Type B pancreatic cell (in vitro differentiated cells): ENCODE data around the gene GPR39. TPM values are rescaled to one million over a fixed set of nuclear protein-coding genes. Genes with fewer than 3 reads are reported as not detected.

ENCODE experiments used
- DNase-seq: peaks from one replicate; pipeline ENCODE4 v3.0.0; 2021; ENCODE audit warnings: mixed read lengths; ENCODE audit not compliant: unreplicated experiment; ENCODE audit errors: extremely low spot score
- H3K27ac Mint-ChIP-seq: 2 replicates; pipeline ENCODE4 v1.8.0; 2021; ENCODE audit warnings: mild to moderate bottlenecking, mixed read lengths
- H3K27me3 Mint-ChIP-seq: 2 replicates; pipeline ENCODE4 v1.8.0; 2021; ENCODE audit warnings: mixed read lengths
- H3K36me3 Mint-ChIP-seq: 2 replicates; pipeline ENCODE4 v1.8.0; 2021; ENCODE audit warnings: mixed read lengths
- H3K4me1 Mint-ChIP-seq: one replicate; pipeline ENCODE4 v1.8.0; 2021; ENCODE audit warnings: mixed read lengths; ENCODE audit not compliant: unreplicated experiment
- H3K4me3 Mint-ChIP-seq: 2 replicates; pipeline ENCODE4 v1.8.0; 2021; ENCODE audit warnings: mild to moderate bottlenecking, mixed read lengths
- H3K9me3 Mint-ChIP-seq: 2 replicates; pipeline ENCODE4 v1.8.0; 2021; ENCODE audit warnings: mixed read lengths
- total RNA-seq: library from RNA; stranded (reverse); gene quantifications from 2 replicates; pipeline ENCODE4 v1.2.1, GENCODE V29; 2021; ENCODE audit warnings: low replicate concordance
- TF ChIP-seq, protein P1 (sequence below): fragments of 200-600 bp; sonication (generic); conservative IDR thresholded peaks from 2 replicates; pipeline ENCODE4 v1.5.0; 2021; ENCODE audit warnings: antibody characterized with exemption, mild to moderate bottlenecking

The GPR39 gene
- total RNA-seq, 1 donor from 2014 or later, result 4.1 TPM

DNA sequence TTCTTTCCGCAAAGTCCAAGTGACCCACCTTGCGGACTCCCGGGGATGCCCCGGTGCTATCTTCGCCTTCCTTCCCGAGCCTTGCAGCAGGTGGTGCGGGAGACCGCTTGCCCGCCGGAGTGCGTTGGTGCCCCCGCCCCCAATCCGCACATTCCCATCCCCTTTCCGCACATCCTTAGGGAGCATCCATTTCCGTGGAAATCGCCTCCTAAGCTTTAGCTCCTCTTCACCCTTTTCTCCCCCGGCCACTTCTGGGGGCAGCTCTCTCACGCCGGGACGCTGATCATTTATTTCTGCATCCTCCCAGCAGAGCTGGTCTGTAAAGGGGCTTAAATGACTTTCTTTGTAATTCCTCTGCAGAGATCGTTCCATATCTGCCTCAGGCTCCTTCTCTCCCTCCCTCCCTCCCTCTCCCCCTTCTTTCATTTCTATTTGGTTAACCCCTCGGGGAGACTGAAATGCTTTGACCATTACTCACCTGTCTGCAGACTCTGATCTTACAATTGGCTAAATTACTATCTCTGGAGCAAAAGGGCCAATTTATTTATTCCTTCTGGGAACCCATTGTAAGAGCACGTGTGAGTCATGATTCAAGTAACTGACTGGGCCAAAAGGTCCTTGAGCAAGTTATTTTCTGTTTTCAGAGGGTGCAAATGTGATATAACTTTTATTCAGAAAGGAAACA lies 254.7 kb downstream of the GPR39 start:
- DNase-seq, result no peak
- H3K27me3 Mint-ChIP-seq, result peaks cover 65% of the 10 kb centered on the region
- H3K4me3 Mint-ChIP-seq, result peak overlapping the region; percentile 89
- no peaks in the 10 kb centered on the region for H3K9me3 Mint-ChIP-seq
- peak overlapping the region; percentile 68 for H3K27ac Mint-ChIP-seq
- TF ChIP-seq, protein P1, sequence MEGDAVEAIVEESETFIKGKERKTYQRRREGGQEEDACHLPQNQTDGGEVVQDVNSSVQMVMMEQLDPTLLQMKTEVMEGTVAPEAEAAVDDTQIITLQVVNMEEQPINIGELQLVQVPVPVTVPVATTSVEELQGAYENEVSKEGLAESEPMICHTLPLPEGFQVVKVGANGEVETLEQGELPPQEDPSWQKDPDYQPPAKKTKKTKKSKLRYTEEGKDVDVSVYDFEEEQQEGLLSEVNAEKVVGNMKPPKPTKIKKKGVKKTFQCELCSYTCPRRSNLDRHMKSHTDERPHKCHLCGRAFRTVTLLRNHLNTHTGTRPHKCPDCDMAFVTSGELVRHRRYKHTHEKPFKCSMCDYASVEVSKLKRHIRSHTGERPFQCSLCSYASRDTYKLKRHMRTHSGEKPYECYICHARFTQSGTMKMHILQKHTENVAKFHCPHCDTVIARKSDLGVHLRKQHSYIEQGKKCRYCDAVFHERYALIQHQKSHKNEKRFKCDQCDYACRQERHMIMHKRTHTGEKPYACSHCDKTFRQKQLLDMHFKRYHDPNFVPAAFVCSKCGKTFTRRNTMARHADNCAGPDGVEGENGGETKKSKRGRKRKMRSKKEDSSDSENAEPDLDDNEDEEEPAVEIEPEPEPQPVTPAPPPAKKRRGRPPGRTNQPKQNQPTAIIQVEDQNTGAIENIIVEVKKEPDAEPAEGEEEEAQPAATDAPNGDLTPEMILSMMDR, result no peak
- peaks cover 36% of the 10 kb centered on the region for H3K4me1 Mint-ChIP-seq
- no peaks in the 10 kb centered on the region for H3K36me3 Mint-ChIP-seq

GRCh38 chr2:132676999-132677398 lies 260.4 kb downstream of the GPR39 start:
- Mint-ChIP-seq H3K9me3 (no peaks in the 10 kb centered on the region), H3K4me1 (peaks cover 8% of the 10 kb centered on the region), H3K27me3 (peaks cover 35% of the 10 kb centered on the region), H3K4me3 (no peak overlapping the region), H3K27ac (no peak overlapping the region), H3K36me3 (no peaks in the 10 kb centered on the region)
- TF ChIP-seq, protein P1, result peak; percentile 34
- no peak for DNase-seq

GRCh38 chr2:132677661-132678060 lies 261.1 kb downstream of the GPR39 start:
- DNase-seq, result no peak
- Mint-ChIP-seq H3K27me3 (peaks cover 31% of the 10 kb centered on the region), H3K9me3 (no peaks in the 10 kb centered on the region)

GRCh38 chr2:132678483-132678882 lies 261.9 kb downstream of the GPR39 start:
- TF ChIP-seq, protein P1, result no peak
- H3K9me3 Mint-ChIP-seq, result no peaks in the 10 kb centered on the region
- H3K27ac Mint-ChIP-seq, result no peak overlapping the region
- no peak overlapping the region for H3K4me3 Mint-ChIP-seq
- H3K27me3 Mint-ChIP-seq, result peaks cover 25% of the 10 kb centered on the region
- DNase-seq, result no peak
- H3K36me3 Mint-ChIP-seq, result no peaks in the 10 kb centered on the region
- peaks cover 8% of the 10 kb centered on the region for H3K4me1 Mint-ChIP-seq

More at GRCh38 chr2:132677661-132678060, 261.1 kb downstream of the GPR39 start:
- H3K4me3 Mint-ChIP-seq, result no peak overlapping the region
- no peaks in the 10 kb centered on the region for H3K36me3 Mint-ChIP-seq
- TF ChIP-seq, protein P1, result no peak
- H3K27ac Mint-ChIP-seq, result no peak overlapping the region
- H3K4me1 Mint-ChIP-seq, result peaks cover 8% of the 10 kb centered on the region

DNA sequence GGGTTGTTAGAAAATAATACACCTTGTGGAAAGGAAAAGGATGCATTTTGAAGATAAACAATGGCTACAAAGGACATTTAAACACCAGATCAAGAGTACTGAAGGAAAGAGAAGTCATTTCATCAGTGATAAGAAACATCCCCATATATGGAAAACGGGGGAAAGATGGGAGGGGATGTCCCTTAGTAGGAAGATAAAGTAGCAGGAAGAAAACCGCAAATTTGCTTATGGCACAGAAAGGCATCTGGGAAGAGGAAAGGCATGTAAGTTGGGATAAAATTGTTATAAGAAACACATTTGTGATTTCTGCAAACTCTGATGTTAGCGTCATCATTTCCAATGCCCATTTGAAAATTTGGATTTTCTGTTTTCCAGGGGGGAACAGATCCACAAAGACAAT lies 263.9 kb downstream of the GPR39 start:
- Mint-ChIP-seq H3K9me3 (no peaks in the 10 kb centered on the region), H3K4me1 (peaks cover 5% of the 10 kb centered on the region), H3K27ac (no peak overlapping the region), H3K36me3 (no peaks in the 10 kb centered on the region), H3K4me3 (no peak overlapping the region), H3K27me3 (peaks cover 11% of the 10 kb centered on the region)
- TF ChIP-seq, protein P1, result no peak
- no peak for DNase-seq
